ENCODE data around the gene KANSL1.

KANSL1 gene

GRCh38 chr17:46100590-46100989 is 92.6 kb downstream of the KANSL1 start:
- TF ChIP-seq FOXP2 (optimal IDR thresholded peaks at IDR 0.05; ENCODE audit: borderline replicate concordance, extremely low read depth, extremely low read length, insufficient read depth), result no peak
- TF ChIP-seq TAF1 (IDR thresholded peaks at IDR 0.05; ENCODE audit: borderline replicate concordance, insufficient read depth, low read length), result no peak
- TF ChIP-seq REST (IDR thresholded peaks at IDR 0.05; ENCODE audit: insufficient read depth in 1 of 2, low read depth in 2 of 2, low read length in 2 of 2), result no peak
- TF ChIP-seq POLR2AphosphoS5 (IDR thresholded peaks at IDR 0.05; ENCODE audit: low read depth, low read length), result no peak
- TF ChIP-seq SIN3A (IDR thresholded peaks at IDR 0.05; ENCODE audit: borderline replicate concordance, insufficient read depth, low read length), result no peak

- TF ChIP-seq FOXP2 (optimal IDR thresholded peaks at IDR 0.05; ENCODE audit: borderline replicate concordance, extremely low read depth, extremely low read length, insufficient read depth) (no peak), POLR2AphosphoS5 (IDR thresholded peaks at IDR 0.05; ENCODE audit: low read depth, low read length) (no peak), REST (IDR thresholded peaks at IDR 0.05; ENCODE audit: insufficient read depth in 1 of 2, low read depth in 2 of 2, low read length in 2 of 2) (no peak), TAF1 (IDR thresholded peaks at IDR 0.05; ENCODE audit: borderline replicate concordance, insufficient read depth, low read length) (no peak), SIN3A (IDR thresholded peaks at IDR 0.05; ENCODE audit: borderline replicate concordance, insufficient read depth, low read length) (no peak)
Measured at GRCh38 chr17:46099865-46100264, 93.4 kb downstream of the KANSL1 start.

- TF ChIP-seq SIN3A (IDR thresholded peaks at IDR 0.05; ENCODE audit: borderline replicate concordance, insufficient read depth, low read length), result no peak
- no peak for TF ChIP-seq POLR2AphosphoS5 (IDR thresholded peaks at IDR 0.05; ENCODE audit: low read depth, low read length)
- TF ChIP-seq REST (IDR thresholded peaks at IDR 0.05; ENCODE audit: insufficient read depth in 1 of 2, low read depth in 2 of 2, low read length in 2 of 2), result no peak
- TF ChIP-seq TAF1 (IDR thresholded peaks at IDR 0.05; ENCODE audit: borderline replicate concordance, insufficient read depth, low read length), result no peak
- TF ChIP-seq FOXP2 (optimal IDR thresholded peaks at IDR 0.05; ENCODE audit: borderline replicate concordance, extremely low read depth, extremely low read length, insufficient read depth), result no peak
Measured at GRCh38 chr17:46097497-46097896, 95.7 kb downstream of the KANSL1 start.

- TF ChIP-seq FOXP2 (optimal IDR thresholded peaks at IDR 0.05; ENCODE audit: borderline replicate concordance, extremely low read depth, extremely low read length, insufficient read depth) (no peak), TAF1 (IDR thresholded peaks at IDR 0.05; ENCODE audit: borderline replicate concordance, insufficient read depth, low read length) (no peak), POLR2AphosphoS5 (IDR thresholded peaks at IDR 0.05; ENCODE audit: low read depth, low read length) (no peak), SIN3A (IDR thresholded peaks at IDR 0.05; ENCODE audit: borderline replicate concordance, insufficient read depth, low read length) (no peak), REST (IDR thresholded peaks at IDR 0.05; ENCODE audit: insufficient read depth in 1 of 2, low read depth in 2 of 2, low read length in 2 of 2) (no peak)
Measured at GRCh38 chr17:46092991-46093390, 100.2 kb downstream of the KANSL1 start.

GRCh38 chr17:46090871-46091270 is 102.4 kb downstream of the KANSL1 start:
- TF ChIP-seq REST (IDR thresholded peaks at IDR 0.05; ENCODE audit: insufficient read depth in 1 of 2, low read depth in 2 of 2, low read length in 2 of 2), result no peak
- TF ChIP-seq FOXP2 (optimal IDR thresholded peaks at IDR 0.05; ENCODE audit: borderline replicate concordance, extremely low read depth, extremely low read length, insufficient read depth), result no peak
- TF ChIP-seq POLR2AphosphoS5 (IDR thresholded peaks at IDR 0.05; ENCODE audit: low read depth, low read length), result no peak
- TF ChIP-seq SIN3A (IDR thresholded peaks at IDR 0.05; ENCODE audit: borderline replicate concordance, insufficient read depth, low read length), result no peak
- TF ChIP-seq TAF1 (IDR thresholded peaks at IDR 0.05; ENCODE audit: borderline replicate concordance, insufficient read depth, low read length), result no peak
